DMS53 (cell line): ENCODE data around the gene C11orf58.
A peak's percentile ranks its signal among the peaks of the same experiment; 100 is the strongest.

Experiments
- DNase-seq: peaks from one replicate; lab custom pipeline; 2025; lab: John Stamatoyannopoulos, UW

C11orf58 gene

GRCh38 chr11:16785520-16786128 lies 47.2 kb downstream of the C11orf58 start:
- peak; percentile 79 for DNase-seq

- no peak for DNase-seq
These were observed 47.7 kb downstream of the C11orf58 start for GRCh38 chr11:16786131-16786530.

GRCh38 chr11:16787035-16787742 lies 48.7 kb downstream of the C11orf58 start:
- DNase-seq: no peak

GRCh38 chr11:16788141-16789062 lies 50.0 kb downstream of the C11orf58 start:
- DNase-seq: peak; percentile 70

DNA sequence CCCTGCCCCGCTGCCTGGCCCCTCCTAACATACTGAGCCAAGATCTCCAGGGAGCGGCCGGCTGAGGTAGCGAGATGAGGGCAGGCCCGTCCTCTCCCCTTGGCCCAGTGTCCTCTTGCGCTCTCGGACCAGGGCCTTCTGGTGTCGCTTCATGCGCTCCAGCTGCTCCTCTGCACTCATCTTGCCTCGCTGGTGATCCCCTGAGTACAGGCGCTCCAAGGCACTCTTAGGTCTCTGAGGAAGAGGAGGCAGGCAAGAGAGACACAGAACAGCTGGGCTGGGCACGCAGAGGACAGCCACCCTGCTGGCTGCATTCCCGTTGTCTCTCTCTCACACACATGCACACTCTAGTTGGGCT lies 50.6 kb downstream of the C11orf58 start:
- no peak for DNase-seq

- DNase-seq: no peak
These were observed 51.4 kb downstream of the C11orf58 start for GRCh38 chr11:16789560-16790485.

DNA sequence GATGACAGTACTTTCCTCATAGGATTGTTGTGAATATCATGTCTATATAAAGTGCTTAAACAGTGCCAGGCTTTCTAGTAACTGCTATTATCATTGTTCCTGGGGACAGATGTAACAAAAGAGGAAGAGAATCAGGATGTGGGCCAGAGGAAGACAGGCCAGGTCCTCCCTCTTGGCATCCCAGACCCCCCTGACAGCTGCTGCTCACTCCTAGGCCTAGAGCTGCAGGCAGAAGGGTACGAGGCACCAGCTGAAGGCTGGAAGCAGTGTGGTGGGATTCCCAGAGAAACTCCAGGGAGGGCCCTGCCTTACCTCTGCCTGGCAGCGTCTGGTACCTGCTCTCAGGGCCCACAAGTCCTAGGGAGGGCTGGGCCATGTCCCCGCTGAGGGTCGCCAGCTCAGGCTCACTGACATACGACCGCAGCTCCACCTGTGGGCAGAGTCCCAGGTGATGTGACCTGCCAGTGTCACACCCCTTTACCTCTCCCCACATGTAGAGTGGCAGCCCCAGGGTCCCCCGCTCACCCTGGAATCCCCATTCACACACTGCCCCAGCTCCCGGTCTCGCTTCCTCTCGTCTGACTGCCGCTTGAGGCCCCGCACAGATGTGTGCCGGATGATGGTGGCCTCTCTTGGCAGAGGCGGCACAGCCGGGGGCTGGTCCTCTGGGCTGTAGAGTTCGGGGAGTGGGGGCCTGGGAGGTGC lies 52.2 kb downstream of the C11orf58 start:
- DNase-seq: no peak

DNA sequence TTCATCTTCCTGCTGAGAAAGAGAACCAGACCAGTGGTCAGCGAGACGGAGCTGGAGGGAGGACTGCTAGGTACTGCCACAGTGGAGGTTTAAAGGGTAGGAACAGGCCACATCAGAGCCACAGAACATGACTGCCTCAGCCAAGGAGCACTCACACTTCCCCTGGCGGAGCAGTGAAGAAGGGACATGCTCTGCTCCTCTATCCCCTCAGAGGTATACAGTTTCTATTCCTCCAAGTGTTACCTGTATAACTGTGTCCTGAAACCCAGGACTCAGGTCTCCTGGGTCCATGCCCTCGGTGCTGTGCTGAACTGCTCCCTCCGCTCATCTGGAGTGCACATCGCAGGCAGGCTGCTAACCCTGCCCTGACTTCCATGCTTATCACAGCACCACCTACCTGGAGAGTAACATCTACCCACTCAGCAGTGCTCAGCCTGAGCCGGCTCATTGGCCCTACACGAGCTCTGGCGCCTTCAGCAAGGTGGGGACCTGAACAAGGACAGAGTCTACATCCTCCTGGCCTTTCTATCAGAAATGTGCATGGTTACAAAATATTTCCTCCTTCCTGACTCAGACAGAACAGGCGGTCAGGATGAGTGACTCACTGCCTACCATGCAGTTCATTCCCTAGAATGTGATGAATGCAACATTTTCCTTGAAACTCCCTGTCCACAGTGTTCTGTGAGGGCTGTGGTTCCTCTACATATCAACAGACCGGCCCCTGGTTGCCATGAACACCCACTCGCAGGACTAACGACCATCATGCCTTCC lies 52.9 kb downstream of the C11orf58 start:
- peak; percentile 35 for DNase-seq

DNA sequence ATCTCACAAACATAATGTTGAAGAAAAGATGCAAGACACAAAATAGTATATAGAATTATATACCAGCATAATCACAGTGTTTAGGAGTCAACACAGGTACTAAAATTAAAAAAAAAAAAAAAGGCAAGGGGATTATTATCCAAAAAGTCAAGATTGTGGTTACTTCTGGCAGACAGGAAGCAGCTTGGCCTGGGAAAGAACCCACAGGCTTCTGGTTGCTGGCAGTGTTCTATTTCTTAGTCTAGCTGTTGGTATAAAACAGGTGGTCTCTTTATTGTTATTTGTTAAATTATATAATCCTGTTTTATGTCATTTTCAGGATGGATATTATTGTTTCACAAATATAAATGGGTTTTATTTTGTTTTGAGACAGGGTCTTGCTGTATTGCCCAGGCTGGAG lies 54.0 kb downstream of the C11orf58 start:
- no peak for DNase-seq

- no peak for DNase-seq
These were observed 54.6 kb downstream of the C11orf58 start for GRCh38 chr11:16793009-16793408.

GRCh38 chr11:16793511-16793910 lies 55.1 kb downstream of the C11orf58 start:
- no peak for DNase-seq

- no peak for DNase-seq
These were observed 55.8 kb downstream of the C11orf58 start for GRCh38 chr11:16794047-16794818.

- no peak for DNase-seq
These were observed 56.7 kb downstream of the C11orf58 start for GRCh38 chr11:16795146-16795545.

- DNase-seq: no peak
These were observed 57.9 kb downstream of the C11orf58 start for GRCh38 chr11:16796311-16796710.

GRCh38 chr11:16797776-16798175 lies 59.3 kb downstream of the C11orf58 start:
- no peak for DNase-seq

GRCh38 chr11:16799221-16799620 lies 60.8 kb downstream of the C11orf58 start:
- DNase-seq: no peak

GRCh38 chr11:16799890-16800289 lies 61.4 kb downstream of the C11orf58 start:
- DNase-seq: no peak

DNA sequence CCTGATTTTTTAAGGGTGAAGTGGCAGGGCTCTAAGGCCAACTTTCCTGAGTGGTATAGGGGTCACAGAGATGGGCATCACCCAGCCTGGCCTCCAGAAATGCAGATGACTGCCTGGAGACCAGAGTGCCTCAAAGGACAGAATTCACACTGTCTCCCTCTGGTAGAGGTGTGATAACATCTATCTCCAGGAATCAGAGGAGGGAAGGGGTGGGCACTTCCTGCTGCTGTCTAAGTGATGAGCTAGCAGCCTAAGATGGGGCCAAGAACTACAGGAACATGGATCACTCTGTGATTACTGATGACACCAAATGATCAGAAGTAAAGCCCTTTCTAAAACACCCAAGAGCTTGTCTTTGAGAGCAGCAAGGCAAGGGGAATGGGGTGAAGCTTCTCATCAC lies 61.9 kb downstream of the C11orf58 start:
- DNase-seq: no peak

- no peak for DNase-seq
These were observed 63.0 kb downstream of the C11orf58 start for GRCh38 chr11:16801288-16801980.
